HG02852 (cell line): ENCODE results near the gene TMEM222.

Experiments used
- ATAC-seq: cut with Tn5 transposase; IDR thresholded peaks from one replicate; pipeline ENCODE4 v1.9.1; 2021; ENCODE audit warnings: mild to moderate bottlenecking, moderate library complexity; ENCODE audit not compliant: unreplicated experiment

Gene TMEM222

DNA sequence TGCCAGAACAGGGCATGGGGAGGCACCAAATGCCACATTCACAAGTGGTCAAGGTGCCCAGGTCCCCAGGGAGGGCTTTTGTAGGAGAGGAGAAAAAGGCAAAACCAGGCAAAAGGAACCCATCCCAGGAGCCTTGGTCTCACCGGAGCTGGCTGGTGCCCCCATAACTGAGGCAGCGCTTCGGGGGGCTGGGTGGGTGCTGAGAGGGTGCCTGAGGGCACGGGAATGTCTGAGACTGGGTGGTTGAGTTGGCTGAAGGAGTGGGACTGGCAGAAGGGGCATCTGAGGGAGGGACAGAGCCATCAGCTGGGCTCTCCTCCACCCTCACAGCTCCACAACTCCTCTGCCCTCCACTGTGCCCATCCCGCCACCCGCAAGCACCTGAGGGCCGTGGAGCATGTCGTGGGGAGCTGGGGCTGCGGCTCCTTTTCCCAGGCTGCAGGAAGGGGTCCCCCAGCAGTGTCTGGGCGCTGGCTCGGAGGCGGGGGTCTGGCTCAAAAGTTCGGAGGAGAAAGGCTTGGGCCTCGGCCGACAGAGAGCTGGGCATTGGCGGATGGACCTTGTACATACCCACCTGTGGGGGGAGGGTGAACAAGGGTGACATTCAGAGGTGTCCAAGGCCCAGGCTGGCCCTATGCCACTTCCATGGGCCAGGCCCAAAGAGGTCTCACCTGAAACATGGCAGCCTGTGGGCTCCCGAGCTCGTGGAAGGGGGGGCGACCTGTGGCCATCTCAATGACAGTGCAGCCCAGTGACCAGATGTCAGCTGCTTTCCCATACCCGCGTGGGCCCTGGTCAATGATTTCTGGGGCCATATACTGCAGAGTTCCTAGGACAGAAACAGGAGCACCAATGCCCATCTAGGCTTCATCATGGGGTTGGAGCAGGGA is 36.3 kb downstream of the TMEM222 start:
- ATAC-seq: no peak

DNA sequence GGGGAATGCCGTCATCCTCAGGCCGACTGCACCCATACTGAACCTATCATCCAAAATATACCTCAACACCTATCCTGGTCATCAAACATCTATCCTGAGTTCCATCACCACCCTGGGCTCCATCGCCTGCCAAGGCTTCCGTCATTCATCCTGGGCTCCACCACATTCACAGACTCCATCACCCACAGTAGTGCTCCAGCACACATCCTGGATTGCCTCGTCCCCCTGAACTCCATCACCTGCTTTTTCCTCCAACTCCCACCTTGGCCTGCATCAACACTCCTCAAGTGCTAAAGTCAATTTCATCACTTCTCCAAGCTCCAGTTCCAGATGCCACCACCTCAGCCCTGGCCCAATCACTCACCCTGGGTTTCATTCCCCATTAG is 37.0 kb downstream of the TMEM222 start:
- ATAC-seq: no peak

DNA sequence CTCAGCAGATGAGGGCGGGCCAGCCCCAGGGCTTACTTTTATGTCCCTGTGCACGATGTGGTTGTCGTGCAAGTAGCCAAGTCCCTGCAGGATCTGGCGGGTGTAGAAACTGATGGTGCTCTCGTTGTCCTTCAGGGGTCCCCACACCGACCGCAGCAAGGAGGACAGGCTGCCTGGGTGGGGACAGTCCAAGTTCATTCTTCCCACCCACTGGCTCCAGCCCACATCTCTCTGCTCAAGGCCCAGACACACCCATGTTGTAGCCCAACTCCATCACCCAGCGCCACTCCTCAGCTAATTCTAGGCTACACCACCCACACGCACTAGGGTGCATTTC is 37.8 kb downstream of the TMEM222 start:
- ATAC-seq: no peak

DNA sequence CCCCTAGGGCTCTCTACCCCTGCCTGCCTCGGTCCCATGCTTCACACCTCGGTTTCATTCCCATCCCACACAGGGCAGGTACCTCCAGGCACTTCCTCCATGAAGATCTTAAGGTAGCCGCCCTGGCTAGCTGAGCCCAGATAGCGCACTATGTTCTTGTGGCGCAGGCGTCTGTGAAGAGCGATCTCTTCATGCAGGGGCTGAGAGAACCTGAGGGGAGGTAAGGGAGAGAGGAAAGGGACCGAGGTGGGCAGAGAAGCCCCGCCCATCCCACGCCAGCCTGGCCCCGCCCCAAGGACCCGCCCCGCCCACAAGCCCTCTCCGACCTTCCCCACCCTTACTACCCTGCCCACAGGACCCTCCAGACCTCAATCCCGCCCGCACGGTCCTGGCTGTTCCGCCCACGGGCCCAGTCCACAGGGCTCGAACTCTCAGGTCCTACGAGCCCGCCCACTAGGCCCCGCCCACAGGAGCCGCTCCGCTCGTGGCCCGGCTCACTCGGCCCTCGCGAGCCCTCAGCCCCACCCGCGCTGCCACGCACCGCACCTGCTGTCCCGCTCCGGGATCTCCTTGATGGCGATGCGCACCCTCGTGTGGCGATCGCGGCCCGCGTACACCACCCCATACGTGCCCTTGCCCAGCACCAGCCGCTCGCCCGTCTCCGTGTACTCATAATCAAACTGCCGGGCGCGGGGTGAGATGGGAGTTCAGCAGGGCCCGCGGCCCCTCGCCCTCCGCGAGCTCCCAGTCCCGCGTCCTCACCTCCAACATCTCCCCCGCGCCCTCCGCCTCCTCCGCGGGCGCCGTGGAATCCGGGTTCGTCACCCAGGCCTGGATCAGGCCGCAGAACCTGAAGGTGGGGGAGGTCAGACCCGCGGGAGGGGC is 38.4 kb downstream of the TMEM222 start:
- ATAC-seq: no peak

GRCh38 chr1:27361044-27361402 is 39.1 kb downstream of the TMEM222 start:
- no peak for ATAC-seq

DNA sequence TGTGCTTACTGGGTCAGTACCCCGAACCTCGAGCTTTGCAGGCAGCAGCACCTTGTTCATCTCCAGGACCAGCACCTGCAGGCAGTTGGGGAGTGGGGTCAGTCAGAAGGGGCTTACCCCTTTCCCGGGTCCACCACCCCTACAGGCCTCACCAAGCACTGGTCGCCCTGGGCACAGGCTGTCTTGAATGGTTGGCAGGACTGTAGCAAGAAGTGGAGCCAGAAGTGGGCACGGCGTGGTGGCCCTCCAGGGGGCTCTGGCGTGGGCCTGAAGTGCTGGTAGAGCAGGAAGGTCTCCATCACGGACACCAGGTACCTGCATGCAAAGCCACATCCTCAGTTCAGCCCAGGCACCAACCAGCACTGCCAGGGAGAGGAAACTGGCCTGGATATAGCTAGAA is 39.6 kb downstream of the TMEM222 start:
- no peak for ATAC-seq

DNA sequence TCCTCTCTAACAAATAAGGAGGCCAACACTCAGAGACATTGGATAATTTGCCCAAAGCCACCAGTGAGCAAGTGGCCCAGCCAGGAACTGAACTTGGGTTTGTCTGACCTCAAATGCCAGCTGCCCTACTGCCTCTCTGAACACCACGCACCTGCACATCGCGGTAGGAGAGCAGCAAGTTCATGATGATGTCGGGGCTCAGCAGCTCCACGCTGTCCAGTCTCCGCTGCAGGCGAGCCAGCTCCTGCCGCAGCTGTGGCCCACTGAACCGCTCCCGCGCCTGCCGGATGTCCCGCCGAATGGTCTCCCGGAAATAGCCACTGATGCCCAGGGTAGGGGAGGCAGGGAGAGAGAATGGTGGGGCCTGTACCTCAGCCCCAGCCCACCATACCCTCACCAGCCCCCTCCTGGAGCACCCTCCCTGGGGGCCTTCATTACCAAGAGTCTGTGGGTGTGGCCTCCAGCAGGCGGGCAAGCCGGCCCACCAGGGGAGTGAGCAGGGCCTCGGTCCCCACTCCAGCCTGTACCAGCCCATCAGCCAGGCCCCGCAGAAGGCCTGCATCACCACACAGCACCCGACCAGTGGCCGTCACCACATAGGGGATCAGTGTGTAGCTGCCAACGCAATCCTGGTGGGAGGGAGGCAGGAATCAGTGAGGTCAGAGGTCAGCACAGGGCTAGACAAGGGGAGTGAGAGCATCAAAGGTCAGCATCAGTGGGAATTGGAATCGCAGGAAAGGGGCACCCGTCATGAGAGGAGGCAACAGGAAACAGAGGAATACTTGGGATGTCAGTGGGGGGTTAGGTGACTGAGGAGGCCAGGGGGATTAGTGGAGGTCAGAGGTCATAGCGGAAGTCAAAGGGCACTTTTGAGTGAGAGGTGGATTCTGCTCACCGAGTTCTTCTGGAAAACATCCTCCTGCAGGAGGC is 42.1 kb downstream of the TMEM222 start:
- no peak for ATAC-seq

DNA sequence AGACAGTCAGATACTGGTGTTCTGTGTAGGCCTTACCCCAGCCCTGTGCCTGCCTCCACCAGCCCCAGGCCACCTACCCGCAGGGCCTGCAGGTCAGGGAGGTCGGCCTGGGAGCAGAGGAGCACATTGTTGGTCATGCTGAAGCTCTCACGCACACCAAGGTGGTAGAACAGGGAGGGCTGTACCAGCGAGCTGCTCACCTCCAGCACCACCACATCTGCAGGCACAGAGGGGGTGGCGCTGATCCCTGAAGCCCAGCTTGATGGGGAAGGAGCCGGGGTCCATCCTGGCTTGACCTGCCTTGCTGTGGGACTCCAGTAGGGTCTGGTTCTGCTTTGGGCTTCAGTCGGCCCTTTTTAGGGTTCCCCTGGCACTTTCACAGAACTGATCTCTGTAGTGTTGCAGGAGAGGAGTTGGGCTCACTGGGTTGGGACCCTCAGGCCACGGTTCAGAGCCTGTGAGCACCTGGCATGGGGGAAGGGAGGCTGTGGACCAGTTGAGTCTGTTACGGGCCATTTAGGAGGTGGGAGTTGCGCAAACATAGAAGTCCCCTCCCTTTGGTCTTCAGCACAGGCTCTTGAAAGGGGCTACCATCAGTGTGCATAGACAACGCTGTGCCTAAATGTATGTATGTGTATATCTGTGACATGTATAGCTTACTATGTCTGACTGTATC is 42.9 kb downstream of the TMEM222 start:
- no peak for ATAC-seq

DNA sequence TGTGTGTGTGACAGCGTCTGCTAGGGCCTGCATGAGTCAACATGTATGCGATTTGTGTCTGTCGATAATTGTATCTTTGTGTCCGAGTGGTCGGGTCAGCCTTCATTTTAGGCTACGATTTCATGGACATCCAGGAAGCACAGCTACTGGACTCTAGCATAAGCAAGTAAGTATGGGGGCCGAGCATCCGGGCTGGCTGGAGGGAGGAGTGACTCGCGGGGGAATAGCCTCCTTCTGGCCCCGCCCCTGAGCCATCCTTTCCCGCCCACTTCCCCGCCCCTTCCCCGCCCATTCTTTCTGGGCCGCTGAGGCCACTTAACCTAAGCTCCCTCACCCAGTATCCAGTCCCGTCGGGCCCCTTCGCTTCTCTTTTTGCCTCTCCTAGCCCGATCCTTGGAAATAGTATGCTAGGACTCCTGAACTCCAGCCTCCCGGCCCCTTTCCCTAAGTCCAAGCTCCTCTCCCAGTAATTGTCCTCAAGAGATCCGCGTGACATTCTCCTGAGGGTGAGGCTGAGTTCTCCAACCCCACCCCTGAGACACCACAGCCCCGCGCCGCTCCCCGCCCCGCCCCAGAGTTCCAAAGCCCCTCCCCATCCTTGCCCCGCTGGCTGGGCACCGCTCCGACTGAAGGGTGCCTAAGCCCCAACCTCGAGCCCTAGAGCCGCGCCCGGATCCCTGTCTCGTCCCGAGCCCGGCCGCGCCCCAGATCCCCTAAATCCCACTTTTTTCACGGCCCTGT is 43.6 kb downstream of the TMEM222 start:
- peak; percentile 42 for ATAC-seq

DNA sequence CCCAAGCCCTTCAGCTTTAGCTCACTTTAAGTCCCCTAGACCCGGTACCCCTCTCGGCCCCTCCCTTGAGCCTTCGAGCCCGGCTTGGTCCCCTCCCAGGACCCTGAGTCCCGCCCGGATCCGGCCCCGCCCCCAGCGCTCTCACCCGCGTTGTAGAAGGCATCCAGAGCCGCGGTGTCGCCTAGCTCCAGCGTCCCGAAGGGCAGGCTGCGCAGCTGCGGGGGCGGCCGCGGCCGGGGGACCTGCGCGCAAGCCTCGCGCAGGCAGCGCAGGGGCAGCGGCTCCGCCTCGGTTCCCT is 44.1 kb downstream of the TMEM222 start:
- ATAC-seq: peak; percentile 42

DNA sequence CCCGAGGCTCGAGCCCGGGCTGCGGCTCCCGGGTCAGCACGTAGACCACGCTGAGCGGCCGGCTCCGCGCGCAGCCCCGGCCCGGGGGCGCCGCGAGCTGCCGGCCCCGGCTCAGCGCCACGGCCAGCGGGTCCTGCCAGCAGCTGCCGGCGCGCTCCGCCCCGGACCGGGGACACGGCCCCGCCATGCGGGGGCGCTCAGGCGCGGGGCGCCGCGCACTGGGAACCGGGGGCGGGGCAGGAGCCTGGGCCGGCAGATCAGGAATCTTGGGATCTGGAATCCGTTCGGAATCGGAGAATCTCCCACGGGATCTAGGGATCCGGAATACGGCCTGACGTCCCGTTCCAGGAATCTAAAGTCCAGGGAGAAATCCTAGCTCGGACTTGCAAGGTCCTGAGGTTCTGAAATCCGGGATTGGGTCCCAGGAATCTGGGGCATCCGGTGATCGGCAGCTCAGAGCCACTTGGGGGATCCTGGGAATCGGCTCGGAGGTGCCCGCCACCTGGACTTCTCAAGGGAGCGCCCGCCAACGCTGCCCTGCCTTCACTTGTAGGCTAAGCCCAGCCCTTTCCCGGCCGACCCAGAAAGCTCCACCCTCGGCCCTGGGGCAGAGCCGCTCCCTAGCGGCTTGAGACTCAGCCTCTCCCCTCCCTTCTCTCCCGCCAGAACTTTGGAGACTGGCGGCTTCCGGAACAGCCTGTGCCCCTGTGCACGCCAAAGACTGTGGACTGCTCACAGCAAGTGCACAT is 44.6 kb downstream of the TMEM222 start, which contains the start of gene MAP3K6:
Gene MAP3K6 (minus strand): TSS at position 551 of the 749 bp plus-strand sequence. CDS start 364 bp downstream, at position 187.
- peak; percentile 31 for ATAC-seq

DNA sequence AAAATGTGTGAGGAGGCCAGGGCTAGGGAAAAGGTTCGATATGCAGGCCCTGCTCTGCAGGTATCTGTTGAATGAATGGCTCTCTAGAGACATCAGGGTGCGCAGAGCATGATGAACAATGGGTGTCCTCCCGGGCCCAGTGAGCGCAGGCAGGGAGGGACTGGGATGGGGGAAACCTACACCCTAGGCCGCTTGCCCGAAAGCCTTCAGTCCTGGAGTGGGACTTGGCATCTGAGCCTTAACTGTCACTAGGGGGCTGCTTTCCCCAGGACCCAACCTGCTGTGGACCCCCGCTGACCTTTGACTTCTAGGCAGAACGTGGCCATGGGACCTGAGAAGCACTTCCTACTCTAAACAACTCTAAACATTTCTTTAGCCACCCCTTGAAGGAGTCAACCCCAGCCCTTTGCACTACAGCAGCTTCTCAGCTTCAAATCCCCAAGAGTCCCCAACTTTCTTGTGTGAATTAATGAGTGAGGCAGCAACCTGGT is 45.2 kb downstream of the TMEM222 start:
- no peak for ATAC-seq

- no peak for ATAC-seq
Observed at GRCh38 chr1:27368869-27369582, 47.1 kb downstream of the TMEM222 start.

DNA sequence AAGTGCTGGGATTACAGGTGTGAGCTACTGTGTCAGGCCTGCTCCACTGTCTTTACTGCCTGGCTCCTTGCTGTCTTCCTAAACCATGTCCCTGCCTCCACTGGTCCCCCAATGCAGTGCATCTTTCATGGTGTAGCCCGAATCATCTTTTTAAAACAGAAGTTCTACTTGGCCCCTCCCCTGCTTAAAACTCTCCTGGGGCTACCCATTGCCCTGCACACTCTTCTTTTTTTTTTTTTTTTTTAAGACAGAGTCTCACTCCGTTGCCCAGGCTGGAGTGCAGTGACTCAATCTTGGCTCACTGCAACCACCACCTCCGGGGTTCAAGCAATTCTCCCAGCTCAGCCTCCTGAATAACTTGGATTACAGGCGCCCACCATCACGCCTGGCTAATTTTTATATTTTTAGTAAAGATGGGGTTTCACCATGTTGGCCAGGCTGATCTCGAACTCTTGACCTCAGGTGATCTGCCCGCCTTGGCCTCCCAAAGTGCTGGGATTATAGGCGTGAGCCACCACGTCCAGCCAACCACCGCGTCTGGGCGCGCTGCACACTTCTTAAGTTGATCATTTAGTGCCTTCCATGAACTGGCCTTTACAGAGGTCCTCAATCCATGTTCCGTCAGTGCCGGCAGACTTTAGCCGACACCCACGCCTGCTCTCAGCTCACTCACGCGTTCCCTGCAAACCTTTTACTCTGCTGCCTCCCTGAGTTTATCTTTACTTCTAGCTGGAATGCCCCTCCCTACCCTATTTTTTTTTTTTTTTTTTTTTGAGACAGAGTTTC is 50.3 kb downstream of the TMEM222 start:
- no peak for ATAC-seq

DNA sequence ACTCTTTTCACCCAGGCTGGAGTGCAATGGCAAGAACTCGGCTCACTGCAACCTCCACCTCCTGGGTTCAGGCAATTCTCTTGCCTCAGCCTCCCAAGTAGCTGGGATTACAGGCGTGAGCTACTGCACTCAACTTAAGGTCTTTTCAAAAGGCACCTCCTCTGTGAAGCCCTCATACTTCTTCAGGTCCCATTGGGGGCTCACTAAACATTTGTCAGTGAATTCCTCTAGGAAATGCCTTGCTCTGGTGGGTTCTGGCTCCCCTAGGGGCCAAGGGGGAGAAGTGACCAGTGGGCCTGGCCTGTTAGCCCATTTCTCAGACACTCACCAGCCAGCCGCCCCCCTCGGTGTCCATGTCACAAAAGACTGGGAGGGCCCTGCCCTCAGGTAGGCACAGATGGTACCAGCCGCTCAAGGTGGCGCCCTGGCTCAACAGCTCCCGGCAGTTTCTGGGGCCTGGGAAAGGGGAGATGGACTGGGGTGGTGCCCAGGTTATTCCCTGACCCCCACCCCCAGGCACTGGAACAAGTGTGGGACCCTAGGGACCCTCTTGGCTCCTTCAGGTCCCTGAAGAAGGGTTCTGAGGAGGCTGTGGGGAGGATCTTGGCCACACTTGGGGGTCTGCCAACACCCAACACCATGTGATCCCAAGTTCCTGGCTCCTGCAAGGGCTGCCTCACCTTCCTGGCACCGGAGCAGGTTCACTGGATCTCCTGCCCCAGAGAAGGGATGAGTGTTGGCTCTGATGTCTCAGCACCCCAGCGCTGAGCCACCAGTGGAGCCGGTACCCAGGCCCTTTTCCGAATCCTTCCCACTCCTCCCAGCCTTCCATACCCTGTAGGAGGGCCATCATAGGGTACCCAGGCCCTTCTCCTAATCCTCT is 51.1 kb downstream of the TMEM222 start:
- ATAC-seq: no peak

- ATAC-seq: no peak
Observed at GRCh38 chr1:27374362-27375086, 52.6 kb downstream of the TMEM222 start, which contains the start of gene FCN3. Gene FCN3, minus strand, starts transcription at chr1:27374824. Its CDS starts 6 bp downstream, at chr1:27374818.
